SK-N-SH (cell line): Measurements from ENCODE around the gene TMX2.

Experiments
- EP300 ChIP-seq, 2 experiments: IDR thresholded peaks; 2 replicates each; pipeline versions ENCODE4 v1.4.0 to v1.6.1; 2012; ENCODE audit warnings: borderline replicate concordance in 1 of 2, low read depth in 1 of 2, low read length in 1 of 2
- MAX ChIP-seq: IDR thresholded peaks from 2 replicates; pipeline ENCODE4 v1.4.0; 2012; ENCODE audit warnings: low read depth
- MXI1 ChIP-seq: IDR thresholded peaks from 2 replicates; pipeline ENCODE4 v1.6.1; 2012; ENCODE audit warnings: mild to moderate bottlenecking, low read depth, low read length, improper control_type of control experiment
- NFIC ChIP-seq: IDR thresholded peaks from 2 replicates; pipeline ENCODE4 v1.4.0; 2012; ENCODE audit warnings: borderline replicate concordance
- SIN3A ChIP-seq: IDR thresholded peaks from 2 replicates; pipeline ENCODE4 v1.6.1; 2012; ENCODE audit warnings: low read depth, mild to moderate bottlenecking, low read length, moderate library complexity, borderline replicate concordance
- YY1 ChIP-seq: IDR thresholded peaks from 2 replicates; pipeline ENCODE4 v1.4.0; 2012; ENCODE audit warnings: low read depth, mild to moderate bottlenecking
- TF ChIP-seq, protein P1 (sequence below): fragments of 200-600 bp; sonication (generic); IDR thresholded peaks from 2 replicates; pipeline ENCODE4 v1.6.1; 2017; ENCODE audit warnings: antibody characterized with exemption, mild to moderate bottlenecking, moderate library complexity
- TF ChIP-seq, protein P2 (sequence below): IDR thresholded peaks from 2 replicates; pipeline ENCODE4 v1.6.1; 2012; ENCODE audit warnings: mild to moderate bottlenecking, low read depth, low read length, moderate library complexity

DNA sequence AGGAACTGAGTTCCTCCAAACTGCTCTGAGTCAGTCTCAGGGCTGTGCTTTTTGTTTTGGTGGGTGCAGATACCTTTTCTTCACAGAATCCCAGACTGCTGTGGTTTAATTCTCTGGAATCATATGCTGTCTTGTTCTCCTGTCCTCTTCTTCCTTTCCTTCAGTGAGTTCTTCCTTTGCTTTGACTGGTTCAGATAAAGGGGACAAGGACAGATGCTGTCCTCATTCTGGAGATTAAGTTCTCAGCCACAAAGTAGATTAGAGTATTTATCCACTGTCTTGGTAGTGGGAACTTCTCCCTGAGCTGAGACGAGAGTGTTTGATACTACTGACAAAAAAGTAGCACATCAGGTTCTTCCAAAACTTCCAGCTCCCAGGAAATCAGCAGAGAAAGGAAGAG, 31.2 kb upstream of the TMX2 start:
- TF ChIP-seq, protein P1, sequence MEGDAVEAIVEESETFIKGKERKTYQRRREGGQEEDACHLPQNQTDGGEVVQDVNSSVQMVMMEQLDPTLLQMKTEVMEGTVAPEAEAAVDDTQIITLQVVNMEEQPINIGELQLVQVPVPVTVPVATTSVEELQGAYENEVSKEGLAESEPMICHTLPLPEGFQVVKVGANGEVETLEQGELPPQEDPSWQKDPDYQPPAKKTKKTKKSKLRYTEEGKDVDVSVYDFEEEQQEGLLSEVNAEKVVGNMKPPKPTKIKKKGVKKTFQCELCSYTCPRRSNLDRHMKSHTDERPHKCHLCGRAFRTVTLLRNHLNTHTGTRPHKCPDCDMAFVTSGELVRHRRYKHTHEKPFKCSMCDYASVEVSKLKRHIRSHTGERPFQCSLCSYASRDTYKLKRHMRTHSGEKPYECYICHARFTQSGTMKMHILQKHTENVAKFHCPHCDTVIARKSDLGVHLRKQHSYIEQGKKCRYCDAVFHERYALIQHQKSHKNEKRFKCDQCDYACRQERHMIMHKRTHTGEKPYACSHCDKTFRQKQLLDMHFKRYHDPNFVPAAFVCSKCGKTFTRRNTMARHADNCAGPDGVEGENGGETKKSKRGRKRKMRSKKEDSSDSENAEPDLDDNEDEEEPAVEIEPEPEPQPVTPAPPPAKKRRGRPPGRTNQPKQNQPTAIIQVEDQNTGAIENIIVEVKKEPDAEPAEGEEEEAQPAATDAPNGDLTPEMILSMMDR: no peak
- TF ChIP-seq YY1 (no peak), EP300 (IDR thresholded peaks at IDR 0.05; ENCODE audit: borderline replicate concordance in 1 of 2, low read depth in 1 of 2, low read length in 1 of 2) (no peak), NFIC (no peak), MXI1 (no peak), MAX (no peak), SIN3A (no peak)
- TF ChIP-seq, protein P2, sequence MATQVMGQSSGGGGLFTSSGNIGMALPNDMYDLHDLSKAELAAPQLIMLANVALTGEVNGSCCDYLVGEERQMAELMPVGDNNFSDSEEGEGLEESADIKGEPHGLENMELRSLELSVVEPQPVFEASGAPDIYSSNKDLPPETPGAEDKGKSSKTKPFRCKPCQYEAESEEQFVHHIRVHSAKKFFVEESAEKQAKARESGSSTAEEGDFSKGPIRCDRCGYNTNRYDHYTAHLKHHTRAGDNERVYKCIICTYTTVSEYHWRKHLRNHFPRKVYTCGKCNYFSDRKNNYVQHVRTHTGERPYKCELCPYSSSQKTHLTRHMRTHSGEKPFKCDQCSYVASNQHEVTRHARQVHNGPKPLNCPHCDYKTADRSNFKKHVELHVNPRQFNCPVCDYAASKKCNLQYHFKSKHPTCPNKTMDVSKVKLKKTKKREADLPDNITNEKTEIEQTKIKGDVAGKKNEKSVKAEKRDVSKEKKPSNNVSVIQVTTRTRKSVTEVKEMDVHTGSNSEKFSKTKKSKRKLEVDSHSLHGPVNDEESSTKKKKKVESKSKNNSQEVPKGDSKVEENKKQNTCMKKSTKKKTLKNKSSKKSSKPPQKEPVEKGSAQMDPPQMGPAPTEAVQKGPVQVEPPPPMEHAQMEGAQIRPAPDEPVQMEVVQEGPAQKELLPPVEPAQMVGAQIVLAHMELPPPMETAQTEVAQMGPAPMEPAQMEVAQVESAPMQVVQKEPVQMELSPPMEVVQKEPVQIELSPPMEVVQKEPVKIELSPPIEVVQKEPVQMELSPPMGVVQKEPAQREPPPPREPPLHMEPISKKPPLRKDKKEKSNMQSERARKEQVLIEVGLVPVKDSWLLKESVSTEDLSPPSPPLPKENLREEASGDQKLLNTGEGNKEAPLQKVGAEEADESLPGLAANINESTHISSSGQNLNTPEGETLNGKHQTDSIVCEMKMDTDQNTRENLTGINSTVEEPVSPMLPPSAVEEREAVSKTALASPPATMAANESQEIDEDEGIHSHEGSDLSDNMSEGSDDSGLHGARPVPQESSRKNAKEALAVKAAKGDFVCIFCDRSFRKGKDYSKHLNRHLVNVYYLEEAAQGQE: no peak
